Measurements from ENCODE around the gene MAGEB16.

Gene MAGEB16

DNA sequence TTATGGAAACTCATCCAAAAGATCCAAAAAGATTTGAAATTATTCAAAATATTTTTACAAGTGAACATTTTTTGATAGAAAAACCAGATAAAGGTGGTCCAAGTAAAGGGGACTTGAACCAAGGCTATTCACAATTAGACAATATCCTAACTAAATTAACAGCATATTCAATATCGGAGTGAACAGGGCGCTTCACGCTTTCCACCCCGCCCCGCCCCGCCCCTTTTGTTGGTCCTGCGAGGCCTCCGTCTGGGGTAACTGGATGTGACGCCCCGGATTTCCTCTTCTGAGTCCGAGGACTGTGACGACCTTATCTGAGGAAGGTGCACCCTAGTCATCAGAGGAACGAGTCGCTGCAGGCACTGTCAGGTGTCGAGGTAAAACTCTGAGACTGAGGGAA, at the start of gene MAGEB16:
Gene MAGEB16, plus strand, starts transcription at position 301 of the 400 bp plus-strand sequence. CDS start 3,855 bp downstream, outside the sequence.
- DNase-seq: no peak

DNA sequence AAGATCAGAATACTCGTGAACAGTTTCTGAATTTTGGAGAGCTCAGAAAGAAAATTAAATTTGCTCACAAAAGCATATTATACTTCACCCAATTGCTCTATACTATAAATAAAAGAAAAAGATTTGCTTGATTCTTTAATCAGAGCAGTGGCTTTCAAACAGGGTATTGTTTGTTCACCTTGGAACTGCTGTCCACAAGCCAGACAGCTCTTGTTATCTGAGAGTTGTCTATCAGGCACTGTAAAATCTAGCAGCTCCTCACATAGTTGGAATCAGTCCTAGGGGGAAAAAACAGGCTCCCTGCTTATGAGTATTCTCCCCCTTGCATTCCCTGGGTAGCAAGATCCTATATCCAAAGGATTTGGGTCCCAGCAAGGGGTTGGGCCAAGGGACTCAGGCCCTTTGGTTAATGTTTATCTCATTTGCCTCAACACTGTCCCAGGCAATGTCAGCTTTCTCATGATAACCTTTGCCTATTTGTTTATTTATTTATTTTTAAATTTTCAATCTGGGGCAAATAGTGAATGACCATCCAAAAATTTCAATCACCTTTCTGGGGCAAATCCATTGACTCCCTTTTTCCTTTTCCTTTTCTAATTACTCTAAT, 24.1 kb upstream of the MAGEB16 start:
- DNase-seq: no peak

DNA sequence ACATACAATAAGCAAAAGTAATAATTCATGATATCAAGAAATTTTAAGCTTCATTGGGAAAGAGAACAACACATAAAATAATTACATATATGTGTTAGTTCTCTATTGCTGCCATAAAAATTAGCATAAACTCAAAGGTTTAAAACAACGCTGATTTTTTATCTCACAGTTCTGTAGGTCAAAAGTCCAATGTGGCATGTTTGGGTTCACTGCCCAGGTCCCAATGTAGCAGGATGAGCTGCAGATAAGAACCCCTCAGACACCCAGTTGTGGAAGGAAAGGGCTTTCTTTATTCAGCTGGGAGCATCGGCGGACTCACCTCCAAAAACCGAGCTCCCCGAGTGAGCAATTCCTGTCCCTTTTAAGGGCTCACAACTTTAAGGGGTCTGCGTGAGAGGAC, 13.1 kb upstream of the MAGEB16 start:
- DNase-seq: no peak

GRCh38 chrX:35786271-35786670, 11.9 kb upstream of the MAGEB16 start:
- no peak for DNase-seq

- no peak for DNase-seq
These were observed 10.3 kb upstream of the MAGEB16 start for GRCh38 chrX:35787867-35788266.

- DNase-seq: no peak
These were observed 2.3 kb downstream of the MAGEB16 start for GRCh38 chrX:35800474-35800873.

DNA sequence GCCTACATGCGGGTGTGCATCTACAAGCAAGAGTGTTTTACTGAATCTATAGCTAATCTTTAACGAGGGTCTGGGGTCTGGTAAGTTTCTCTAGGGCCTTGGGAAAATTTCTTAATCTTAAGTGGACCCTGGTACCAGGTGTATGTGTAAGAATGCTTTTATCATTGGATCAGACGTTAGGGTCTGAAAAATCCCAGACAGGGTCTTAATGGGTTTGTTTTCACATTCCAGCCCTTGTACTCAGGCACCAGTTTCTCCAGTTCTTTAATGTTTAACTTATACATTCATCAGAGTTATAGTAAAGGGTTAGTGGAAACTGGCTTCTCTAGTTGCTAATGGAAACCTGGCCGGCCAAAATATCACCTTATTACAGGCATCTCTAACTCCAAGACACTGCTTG, 11.6 kb downstream of the MAGEB16 start:
- no peak for DNase-seq

- no peak for DNase-seq
These were observed 21.1 kb downstream of the MAGEB16 start for GRCh38 chrX:35819241-35819640.

GRCh38 chrX:35826503-35826902, 28.4 kb downstream of the MAGEB16 start:
- DNase-seq: no peak

DNA sequence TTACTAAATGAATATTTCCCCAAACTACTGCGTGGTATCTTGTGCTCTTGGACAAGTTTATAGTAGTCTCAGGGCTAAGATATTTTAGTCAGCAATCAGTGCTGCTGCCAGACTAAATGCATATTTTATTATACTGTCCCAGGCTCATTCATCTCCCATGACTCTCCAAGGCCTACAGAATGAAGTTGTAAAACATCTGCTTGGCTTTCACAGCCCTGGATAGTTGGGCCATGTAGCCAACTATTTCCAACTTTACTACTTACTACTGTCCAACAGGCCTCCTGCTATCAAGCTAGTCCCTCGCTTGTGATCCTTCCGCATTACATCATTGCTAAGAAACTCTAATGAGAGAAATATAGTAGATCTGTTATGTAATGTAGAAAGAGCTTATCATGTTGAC, 31.4 kb downstream of the MAGEB16 start:
- no peak for DNase-seq

- no peak for DNase-seq
These were observed 43.7 kb downstream of the MAGEB16 start for GRCh38 chrX:35841872-35842271.

DNA sequence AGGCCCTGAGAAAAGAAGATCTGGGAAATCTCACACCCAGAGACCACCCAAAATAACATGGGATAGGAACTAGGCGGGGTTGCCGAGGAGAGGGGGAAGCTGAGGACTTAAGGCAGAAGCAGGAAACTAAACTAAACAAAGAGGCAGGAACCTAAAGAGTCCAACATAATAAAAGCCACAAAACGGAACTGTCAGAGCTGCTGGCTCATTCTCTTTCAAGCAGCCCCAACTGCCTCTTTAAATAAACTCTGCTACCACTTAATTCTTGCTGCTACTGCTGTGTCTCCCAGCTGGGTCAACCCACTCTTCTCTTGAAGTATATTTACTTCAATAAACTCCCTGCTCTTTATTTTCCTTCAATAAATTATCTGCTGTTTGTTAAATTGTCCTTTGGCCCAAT, 44.5 kb downstream of the MAGEB16 start:
- DNase-seq: no peak

GRCh38 chrX:35847736-35848135, 49.6 kb downstream of the MAGEB16 start:
- DNase-seq: no peak
